GM13976 (cell line): ENCODE data around the gene NOS1AP.

Experiments
- DNase-seq: peaks from one replicate; pipeline ENCODE4 v3.0.0; 2012; ENCODE audit warnings: low spot score
- CTCF ChIP-seq: IDR thresholded peaks from 2 replicates; pipeline ENCODE4 v1.5.1; 2012; ENCODE audit warnings: borderline replicate concordance, mild to moderate bottlenecking; ENCODE audit not compliant: insufficient read depth; ENCODE audit errors: extremely low read depth, missing control alignments, control extremely low read depth
- in situ Hi-C: fragments of 300-500 bp; cut with MboI; formaldehyde crosslinking; loops from one replicate; pipeline ENCODE4 v1.12.0; 2022; ENCODE audit warnings: low sequenced_read_pairs, mixed read lengths, inconsistent platforms; ENCODE audit not compliant: unreplicated experiment

Gene NOS1AP

GRCh38 chr1:162091681-162092524 is 22.4 kb downstream of the NOS1AP start:
- in situ Hi-C loops, result no loop called here
- no peak for TF ChIP-seq CTCF
- no peak for DNase-seq

- TF ChIP-seq CTCF, result no peak
Observed at GRCh38 chr1:162093095-162093494, 23.6 kb downstream of the NOS1AP start.

GRCh38 chr1:162094271-162094670 is 24.8 kb downstream of the NOS1AP start:
- TF ChIP-seq CTCF, result no peak
- in situ Hi-C loops, result no loop called here
- no peak for DNase-seq

More at GRCh38 chr1:162093095-162093494, 23.6 kb downstream of the NOS1AP start:
- no peak for DNase-seq
- in situ Hi-C loops, result no loop called here

GRCh38 chr1:162094723-162095122 is 25.2 kb downstream of the NOS1AP start:
- DNase-seq, result no peak
- in situ Hi-C loops, result no loop called here
- no peak for TF ChIP-seq CTCF

- TF ChIP-seq CTCF, result no peak
- in situ Hi-C loops, result no loop called here
- DNase-seq, result no peak
Observed at GRCh38 chr1:162107911-162108310, 38.4 kb downstream of the NOS1AP start.

GRCh38 chr1:162108426-162108825 is 38.9 kb downstream of the NOS1AP start:
- in situ Hi-C loops, result no loop called here
- no peak for TF ChIP-seq CTCF
- no peak for DNase-seq
